OCI-LY7 (cell line): ENCODE results near the gene NRF1.

ENCODE experiments used
- CTCF ChIP-seq: fragments of 200-600 bp; sonication (generic); conservative IDR thresholded peaks from 2 replicates; pipeline ENCODE4 v1.5.1; 2014; ENCODE audit warnings: mild to moderate bottlenecking, antibody characterized with exemption, low read length, moderate library complexity, mixed read lengths
- EZH2phosphoT487 ChIP-seq: fragments of 200-600 bp; sonication (generic); IDR thresholded peaks from 2 replicates; pipeline ENCODE4 v1.6.1; 2018; ENCODE audit warnings: low read depth, borderline replicate concordance, mild to moderate bottlenecking, mixed run types, antibody characterized with exemption, low read length, moderate library complexity, mixed read lengths

- TF ChIP-seq CTCF (no peak), EZH2phosphoT487 (no peak)
Observed at GRCh38 chr7:129780974-129781927, 169.7 kb downstream of the NRF1 start.
